HL-60 (cell line): ENCODE data around the gene MUC20.
"Not testable (repeated sequence)": the region's sequence is repeated elsewhere in the genome, so short reads cannot be mapped to it uniquely, and the experiment has no call there.

Experiments used
- DNase-seq, 2 experiments: peaks; one replicate each; pipeline ENCODE4 v3.0.0-alpha.2; 2010 to 2020; ENCODE audit warnings: low read depth in 1 of 2, low spot score in 1 of 2
- H3K27ac ChIP-seq: fragments of 250-450 bp; sonication (Bioruptor Pico); replicated peaks from 2 replicates; pipeline ENCODE4 v1.5.1; 2020; ENCODE audit warnings: mild to moderate bottlenecking, moderate library complexity
- H3K27me3 ChIP-seq: fragments of 250-450 bp; sonication (Bioruptor Pico); 2 replicates; pipeline ENCODE4 v1.5.1; 2021; ENCODE audit warnings: mild to moderate bottlenecking, moderate library complexity; ENCODE audit not compliant: insufficient read depth, poor library complexity, severe bottlenecking
- H3K4me3 ChIP-seq: replicated peaks from 2 replicates; pipeline ENCODE4 v1.5.1; 2011; ENCODE audit warnings: mild to moderate bottlenecking, control low read depth, low read length; ENCODE audit not compliant: insufficient read depth
- CTCF ChIP-seq: IDR thresholded peaks from one replicate; pipeline ENCODE4 v1.5.1; 2011; ENCODE audit warnings: low read length, control low read depth, inconsistent platforms; ENCODE audit not compliant: insufficient read depth
- GABPA ChIP-seq: IDR thresholded peaks from 2 replicates; pipeline ENCODE4 v1.6.1; 2012; ENCODE audit warnings: low read depth
- POLR2AphosphoS5 ChIP-seq: IDR thresholded peaks from 2 replicates; pipeline ENCODE4 v1.6.1; 2012; ENCODE audit warnings: low read depth
- REST ChIP-seq: IDR thresholded peaks from 2 replicates; pipeline ENCODE4 v1.6.1; 2012; ENCODE audit warnings: low read depth; ENCODE audit not compliant: insufficient replicate concordance
- SPI1 ChIP-seq: IDR thresholded peaks from 2 replicates; pipeline ENCODE4 v1.6.1; 2012; ENCODE audit warnings: low read depth, mild to moderate bottlenecking, borderline replicate concordance

Gene MUC20

GRCh38 chr3:195688471-195689183 lies 32.2 kb upstream of the MUC20 start:
- H3K27me3 ChIP-seq, DNase-seq, H3K27ac ChIP-seq, H3K4me3 ChIP-seq: not testable (repeated sequence)

GRCh38 chr3:195689184-195690070 lies 31.4 kb upstream of the MUC20 start:
- not testable (repeated sequence) for DNase-seq, H3K27me3 ChIP-seq, H3K4me3 ChIP-seq, H3K27ac ChIP-seq

GRCh38 chr3:195690951-195691350 lies 29.8 kb upstream of the MUC20 start:
- H3K27me3 ChIP-seq: no peaks in the 10 kb centered on the region
- DNase-seq: no peak
- H3K4me3 ChIP-seq: no peak overlapping the region
- H3K27ac ChIP-seq: no peak overlapping the region
- TF ChIP-seq POLR2AphosphoS5: no peak

GRCh38 chr3:195691596-195692353 lies 29.0 kb upstream of the MUC20 start:
- DNase-seq, H3K4me3 ChIP-seq, H3K27ac ChIP-seq, H3K27me3 ChIP-seq: not testable (repeated sequence)

- Histone ChIP-seq H3K27me3 (no peaks in the 10 kb centered on the region), H3K27ac (no peak overlapping the region), H3K4me3 (no peak overlapping the region)
- TF ChIP-seq SPI1: no peak
- no peak for TF ChIP-seq POLR2AphosphoS5
- TF ChIP-seq GABPA: no peak
- no peak for DNase-seq
These were observed 28.5 kb upstream of the MUC20 start for GRCh38 chr3:195692354-195692685.

GRCh38 chr3:195692781-195693427 lies 27.9 kb upstream of the MUC20 start:
- H3K27ac ChIP-seq: no peak overlapping the region
- H3K27me3 ChIP-seq: no peaks in the 10 kb centered on the region
- DNase-seq: no peak
- TF ChIP-seq CTCF (no peak), SPI1 (no peak), POLR2AphosphoS5 (no peak), REST (no peak), GABPA (no peak)
- no peak overlapping the region for H3K4me3 ChIP-seq
